Breast epithelium (tissue), 3 donors: ENCODE measurements around the gene IZUMO3.

Source experiments
- POLR2A ChIP-seq: fragments of 450-650 bp; IDR thresholded peaks from one replicate; pipeline ENCODE4 v1.6.1; 2016; ENCODE audit warnings: antibody characterized with exemption, mild to moderate bottlenecking, moderate library complexity
- POLR2AphosphoS5 ChIP-seq, 3 donors: sonication (generic); formaldehyde crosslinking; IDR thresholded peaks; one replicate each; pipeline ENCODE4 v1.6.1; 2017; ENCODE audit warnings: antibody characterized with exemption in 3 of 3
- TF ChIP-seq, protein P1 (sequence below), 3 donors: fragments of 450-650 bp; IDR thresholded peaks; one replicate each; pipeline ENCODE4 v1.5.1; 2016 to 2017; ENCODE audit warnings: antibody characterized with exemption in 3 of 3, mild to moderate bottlenecking in 3 of 3, moderate library complexity in 3 of 3

DNA sequence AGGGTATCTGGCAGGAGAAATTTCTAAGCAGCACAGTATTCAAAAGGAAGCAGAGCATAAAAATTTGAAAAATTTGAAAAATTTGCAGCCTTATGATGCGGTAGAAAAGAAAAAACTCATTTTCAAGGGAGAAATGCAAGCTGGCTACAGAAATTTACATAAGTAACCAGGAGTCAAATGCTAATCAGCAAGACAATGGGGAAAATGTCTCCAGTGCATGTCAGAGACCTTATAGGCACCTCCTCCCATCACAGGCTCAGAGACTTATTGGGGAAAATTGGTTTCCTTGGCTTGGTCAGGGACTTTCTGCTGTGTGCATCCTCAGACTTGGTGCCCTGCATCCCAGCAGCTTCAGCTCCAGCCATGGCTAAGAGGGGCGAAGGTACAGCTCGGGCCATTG lies 35.8 kb downstream of the IZUMO3 start:
- TF ChIP-seq, protein P1, sequence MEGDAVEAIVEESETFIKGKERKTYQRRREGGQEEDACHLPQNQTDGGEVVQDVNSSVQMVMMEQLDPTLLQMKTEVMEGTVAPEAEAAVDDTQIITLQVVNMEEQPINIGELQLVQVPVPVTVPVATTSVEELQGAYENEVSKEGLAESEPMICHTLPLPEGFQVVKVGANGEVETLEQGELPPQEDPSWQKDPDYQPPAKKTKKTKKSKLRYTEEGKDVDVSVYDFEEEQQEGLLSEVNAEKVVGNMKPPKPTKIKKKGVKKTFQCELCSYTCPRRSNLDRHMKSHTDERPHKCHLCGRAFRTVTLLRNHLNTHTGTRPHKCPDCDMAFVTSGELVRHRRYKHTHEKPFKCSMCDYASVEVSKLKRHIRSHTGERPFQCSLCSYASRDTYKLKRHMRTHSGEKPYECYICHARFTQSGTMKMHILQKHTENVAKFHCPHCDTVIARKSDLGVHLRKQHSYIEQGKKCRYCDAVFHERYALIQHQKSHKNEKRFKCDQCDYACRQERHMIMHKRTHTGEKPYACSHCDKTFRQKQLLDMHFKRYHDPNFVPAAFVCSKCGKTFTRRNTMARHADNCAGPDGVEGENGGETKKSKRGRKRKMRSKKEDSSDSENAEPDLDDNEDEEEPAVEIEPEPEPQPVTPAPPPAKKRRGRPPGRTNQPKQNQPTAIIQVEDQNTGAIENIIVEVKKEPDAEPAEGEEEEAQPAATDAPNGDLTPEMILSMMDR (IDR thresholded peaks at IDR 0.05) = no peak
- no peak for TF ChIP-seq POLR2AphosphoS5 (IDR thresholded peaks at IDR 0.05)
- no peak for TF ChIP-seq POLR2A
